Fibroblast of villous mesenchyme (primary cell): Measurements from ENCODE around the gene ENGASE. TPM values are rescaled to one million over a fixed set of nuclear protein-coding genes. Genes with fewer than 3 reads are reported as not detected.

Experiments used
- DNase-seq: peaks from one replicate; pipeline ENCODE4 v3.0.0-alpha.2; 2010; ENCODE audit warnings: low read depth
- H3K4me3 ChIP-seq: 2 replicates; pipeline ENCODE4 v1.5.1; 2011; ENCODE audit warnings: low read depth, mild to moderate bottlenecking, low read length
- total RNA-seq: library from RNA; depleted of rRNA; stranded (reverse); fragments of >200 nt; gene quantifications from 2 replicates; pipeline ENCODE4 v1.2.3, GENCODE V29; 2012
- TF ChIP-seq, protein P1 (sequence below): IDR thresholded peaks from 2 replicates; pipeline ENCODE4 v1.5.1; 2012; ENCODE audit warnings: low read depth, mild to moderate bottlenecking, low read length; ENCODE audit not compliant: insufficient read depth

ENGASE gene
- total RNA-seq, 1 donor, result 11.2 TPM

DNA sequence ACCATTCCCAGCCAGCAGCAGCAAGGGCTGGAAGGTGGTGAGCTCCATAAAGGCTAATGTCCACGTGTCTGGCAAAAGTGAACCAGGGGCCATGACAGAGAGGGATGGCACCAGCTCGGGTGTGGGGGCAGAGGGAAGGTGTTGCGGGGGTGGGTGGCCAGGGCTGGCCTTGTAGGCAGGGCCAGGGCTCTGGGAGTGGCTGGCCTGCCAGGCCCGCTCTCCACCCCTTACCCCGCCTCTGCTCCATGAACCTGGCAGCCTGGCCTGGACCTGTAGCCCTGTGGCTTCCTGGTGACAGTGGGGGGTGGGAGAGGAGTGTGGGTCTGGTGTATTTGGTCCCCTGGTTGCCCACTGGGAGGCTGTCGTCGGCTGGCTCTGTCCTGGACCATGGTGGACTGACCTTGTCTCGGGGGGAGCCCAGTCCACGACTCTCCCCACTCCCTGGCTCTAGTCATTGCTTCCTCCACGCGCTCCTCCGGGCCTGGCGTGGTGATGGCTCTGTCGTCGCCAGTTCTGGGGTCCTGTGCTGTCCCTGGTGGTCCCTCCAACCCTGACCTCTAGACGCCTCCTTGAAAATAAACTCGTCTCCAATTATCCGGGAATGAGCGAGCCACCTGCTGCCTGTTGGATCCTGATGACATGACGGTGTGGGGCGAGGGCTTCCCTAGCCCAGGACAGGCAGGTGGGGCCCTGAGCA lies 50.0 kb downstream of the ENGASE start:
- H3K4me3 ChIP-seq, result no peak overlapping the region
- no peak for DNase-seq
- TF ChIP-seq, protein P1, sequence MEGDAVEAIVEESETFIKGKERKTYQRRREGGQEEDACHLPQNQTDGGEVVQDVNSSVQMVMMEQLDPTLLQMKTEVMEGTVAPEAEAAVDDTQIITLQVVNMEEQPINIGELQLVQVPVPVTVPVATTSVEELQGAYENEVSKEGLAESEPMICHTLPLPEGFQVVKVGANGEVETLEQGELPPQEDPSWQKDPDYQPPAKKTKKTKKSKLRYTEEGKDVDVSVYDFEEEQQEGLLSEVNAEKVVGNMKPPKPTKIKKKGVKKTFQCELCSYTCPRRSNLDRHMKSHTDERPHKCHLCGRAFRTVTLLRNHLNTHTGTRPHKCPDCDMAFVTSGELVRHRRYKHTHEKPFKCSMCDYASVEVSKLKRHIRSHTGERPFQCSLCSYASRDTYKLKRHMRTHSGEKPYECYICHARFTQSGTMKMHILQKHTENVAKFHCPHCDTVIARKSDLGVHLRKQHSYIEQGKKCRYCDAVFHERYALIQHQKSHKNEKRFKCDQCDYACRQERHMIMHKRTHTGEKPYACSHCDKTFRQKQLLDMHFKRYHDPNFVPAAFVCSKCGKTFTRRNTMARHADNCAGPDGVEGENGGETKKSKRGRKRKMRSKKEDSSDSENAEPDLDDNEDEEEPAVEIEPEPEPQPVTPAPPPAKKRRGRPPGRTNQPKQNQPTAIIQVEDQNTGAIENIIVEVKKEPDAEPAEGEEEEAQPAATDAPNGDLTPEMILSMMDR, result no peak

DNA sequence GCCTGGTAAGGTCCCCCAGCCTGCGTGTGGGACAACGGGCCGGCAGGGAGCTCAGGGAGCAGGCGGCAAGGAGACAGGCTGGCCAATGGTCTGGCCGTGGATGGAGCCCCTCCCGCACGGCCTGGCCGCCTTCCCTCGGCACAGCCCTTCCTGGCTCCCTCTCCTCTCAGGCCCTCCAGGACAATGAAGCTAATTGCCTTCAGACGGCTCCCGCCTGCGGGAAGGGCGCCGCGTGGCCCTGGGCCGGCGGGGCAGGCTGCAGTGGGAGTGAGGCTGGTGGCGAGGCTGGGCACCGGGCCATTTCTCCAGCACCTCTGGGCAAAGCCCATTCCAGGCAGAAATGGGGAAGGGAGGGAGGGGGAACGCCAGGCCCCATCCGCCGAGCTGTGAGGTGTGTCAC lies 50.9 kb downstream of the ENGASE start:
- no peak for DNase-seq
- no peak overlapping the region for H3K4me3 ChIP-seq
- TF ChIP-seq, protein P1, result no peak

DNA sequence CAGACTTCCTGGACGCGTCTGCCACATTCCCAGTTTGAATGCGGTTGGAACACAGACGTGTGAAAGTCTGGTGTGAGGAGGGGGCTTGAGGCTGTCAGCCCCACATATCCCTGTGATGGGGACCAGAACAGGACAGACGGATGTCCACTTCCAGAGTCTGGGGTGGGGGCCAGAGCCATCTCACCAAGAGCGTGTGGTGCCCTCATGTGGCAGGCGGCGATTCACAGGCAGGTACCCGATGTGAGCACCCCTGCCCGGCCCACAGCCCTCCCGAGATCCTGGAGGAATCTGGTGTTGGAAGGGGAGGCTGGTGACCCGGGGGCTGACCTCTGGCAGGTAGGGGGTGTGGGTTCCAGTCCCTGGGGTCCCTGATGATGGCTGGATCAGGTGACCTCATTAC lies 51.5 kb downstream of the ENGASE start:
- H3K4me3 ChIP-seq, result no peak overlapping the region
- DNase-seq, result no peak
- TF ChIP-seq, protein P1, result no peak

DNA sequence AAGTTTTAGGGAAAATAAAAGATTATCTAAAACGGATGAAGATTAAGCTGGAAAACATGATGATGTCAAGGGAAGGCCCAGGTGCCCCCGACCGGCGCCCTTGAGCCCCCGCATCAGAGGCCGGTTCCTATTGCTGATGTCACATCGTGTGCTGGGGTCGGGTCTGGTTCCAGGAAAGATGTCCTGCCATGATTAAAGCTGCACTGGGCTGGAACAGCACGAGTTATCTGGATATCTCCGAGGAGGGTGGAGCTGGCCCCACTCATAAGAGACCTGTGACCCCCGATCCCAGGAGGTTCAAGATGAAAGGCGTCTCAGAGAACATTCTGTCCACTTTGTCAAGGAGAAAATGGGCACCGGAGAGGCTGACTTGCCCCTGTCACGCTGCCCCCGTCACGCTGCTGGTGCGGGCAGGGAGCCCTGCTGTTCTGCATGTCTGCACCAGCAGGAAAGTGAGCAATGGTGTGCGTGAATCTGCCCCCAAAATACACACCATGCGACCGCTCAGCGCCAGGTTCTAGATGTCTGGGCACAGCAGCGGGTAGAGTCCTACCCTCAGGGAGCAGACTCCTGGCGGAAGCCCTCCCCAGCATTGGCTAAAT lies 53.0 kb downstream of the ENGASE start:
- DNase-seq, result no peak
- H3K4me3 ChIP-seq, result no peak overlapping the region
- TF ChIP-seq, protein P1, result no peak

DNA sequence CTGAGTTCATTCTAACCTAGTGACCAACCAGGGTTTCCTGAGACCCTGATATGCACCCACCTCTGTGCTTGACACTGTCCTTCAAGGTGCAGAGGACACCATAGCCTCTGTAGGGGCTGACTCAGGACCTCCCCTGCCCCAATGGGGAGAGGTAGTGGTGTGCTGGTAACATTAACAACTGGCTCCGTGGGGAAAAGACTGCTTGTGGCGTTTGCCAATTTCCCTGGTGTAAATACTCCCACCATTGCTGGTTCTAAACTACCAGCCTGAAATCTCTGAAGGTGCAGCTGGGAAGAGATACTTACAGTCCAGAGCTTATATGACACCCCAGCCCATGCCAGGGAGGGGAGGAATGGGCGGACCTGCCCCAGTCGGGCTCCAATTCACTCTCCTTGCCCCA lies 54.9 kb downstream of the ENGASE start:
- TF ChIP-seq, protein P1, result no peak
- no peak for DNase-seq
- no peak overlapping the region for H3K4me3 ChIP-seq

DNA sequence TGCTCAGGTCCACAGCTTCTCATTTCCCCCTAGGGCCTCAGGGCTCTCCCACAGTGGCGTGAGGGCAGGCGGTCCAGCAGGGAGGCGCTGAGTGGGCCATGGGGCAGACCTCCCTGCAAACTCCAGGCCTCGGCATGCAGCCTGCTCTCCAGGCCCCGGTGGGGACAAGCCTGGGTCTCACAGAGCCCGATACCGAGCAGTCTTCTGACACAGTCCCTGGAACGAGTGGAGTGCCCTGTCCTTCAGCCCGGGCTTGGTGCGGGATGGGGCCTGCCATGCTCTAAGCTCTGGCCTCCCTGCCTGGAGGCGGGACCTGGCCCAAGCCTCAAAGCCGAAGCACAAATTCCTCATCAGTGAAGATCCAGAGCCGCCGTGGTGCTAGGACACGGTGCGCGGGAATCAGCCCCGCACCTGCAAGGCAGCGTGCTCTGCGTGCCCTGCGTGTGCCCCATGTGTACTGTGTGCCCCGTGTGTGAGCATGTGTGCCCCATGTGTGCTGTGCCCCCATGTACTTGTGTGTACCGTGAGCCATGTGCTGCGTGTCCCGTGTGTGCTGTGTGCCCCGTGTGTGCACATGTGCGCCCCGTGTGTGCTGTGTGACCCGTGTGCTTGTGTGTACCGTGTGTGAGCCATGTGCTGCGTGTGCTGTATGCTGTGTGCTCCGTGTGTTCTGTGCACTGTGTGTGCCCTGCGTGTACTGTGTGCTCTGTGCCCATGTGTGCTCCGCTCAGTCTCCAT lies 56.1 kb downstream of the ENGASE start:
- TF ChIP-seq, protein P1, result no peak
- DNase-seq, result no peak

More for the DNA sequence above, 56.1 kb downstream of the ENGASE start:
- H3K4me3 ChIP-seq, result no peak overlapping the region
